GM12878 (cell line): Measurements from ENCODE around the gene DIAPH1. TPM values are rescaled to one million over a fixed set of nuclear protein-coding genes. Genes with fewer than 3 reads are reported as not detected.
A peak's percentile ranks its signal among the peaks of the same experiment; 100 is the strongest.

Experiments used
- ATAC-seq: fragments of 200-7000 bp; cut with Tn5 transposase; 3 replicates; pipeline ENCODE4 v1.9.1; 2020; ENCODE audit warnings: mild to moderate bottlenecking, moderate library complexity
- BruUV-seq: library from RNA; stranded (reverse); fragments of 400-500 nt; replicated peaks from 2 replicates; lab custom pipeline; 2021; lab: Mats Ljungman, UMichigan
- CTCF ChIA-PET: fragments of 300-600 bp; sonication (Branson Sonifier 250); formaldehyde crosslinking; extraction: SDS; loops from one replicate; lab custom pipeline; 2021; ENCODE audit warnings: inconsistent platforms; lab: Yijun Ruan, JAX
- POLR2A ChIA-PET: fragments of 350-600 bp; formaldehyde crosslinking; extraction: SDS; loops from one replicate; lab custom pipeline; 2021; ENCODE audit warnings: inconsistent platforms; lab: Charles Lee
- RAD21 ChIA-PET: fragments of 300-600 bp; sonication (Branson Sonifier 250); formaldehyde crosslinking; loops from one replicate; lab custom pipeline; 2023; ENCODE audit warnings: antibody characterized with exemption; ENCODE audit not compliant: unreplicated experiment; lab: Charles Lee
- SMC1A ChIA-PET: fragments of 300-600 bp; sonication (Branson Sonifier 250); formaldehyde crosslinking; loops from one replicate; lab custom pipeline; 2023; ENCODE audit not compliant: unreplicated experiment, uncharacterized antibody; lab: Charles Lee
- DNase-seq: peaks from one replicate; pipeline ENCODE4 v3.0.0-alpha.2; 2011; ENCODE audit warnings: low read depth, low spot score
- FAIRE-seq: peaks from 3 replicates; lab custom pipeline; 2011; peaks lifted over from hg19 to GRCh38; lab: Jason Lieb, UNC
- H2AFZ ChIP-seq: 2 replicates; pipeline ENCODE4 v1.6.0; 2011; ENCODE audit warnings: low read depth, low read length, control low read depth; ENCODE audit not compliant: control insufficient read depth
- H3K27ac ChIP-seq: 2 replicates; pipeline ENCODE4 v1.5.1; 2011; ENCODE audit warnings: control low read depth; ENCODE audit not compliant: control insufficient read depth, insufficient read depth
- H3K27me3 ChIP-seq, 2 experiments: replicated peaks in 1 of 2; 2 replicates each; pipeline versions ENCODE4 v1.6.0 to v1.6.1; 2011; ENCODE audit warnings: low read length in 1 of 2; ENCODE audit not compliant: control insufficient read depth in 2 of 2, insufficient read depth in 2 of 2
- H3K36me3 ChIP-seq, 2 experiments: 2 replicates each; pipeline ENCODE4 v1.5.1; 2011; ENCODE audit warnings: low read length in 1 of 2; ENCODE audit not compliant: control insufficient read depth in 2 of 2, insufficient read depth in 2 of 2
- H3K4me1 ChIP-seq: 2 replicates; pipeline ENCODE4 v1.6.1; 2011; ENCODE audit warnings: mild to moderate bottlenecking, low read length, moderate library complexity, mixed read lengths; ENCODE audit not compliant: control insufficient read depth, insufficient read depth
- H3K4me2 ChIP-seq: 2 replicates; pipeline ENCODE4 v1.6.0; 2011; ENCODE audit warnings: control low read depth; ENCODE audit not compliant: control insufficient read depth, insufficient read depth
- H3K4me3 ChIP-seq: fragments of 200-600 bp; sonication (generic); 2 replicates; pipeline ENCODE4 v1.5.1; 2016
- H3K79me2 ChIP-seq: 2 replicates; pipeline ENCODE4 v1.6.0; 2011; ENCODE audit warnings: low read length; ENCODE audit not compliant: control insufficient read depth, insufficient read depth
- H3K9ac ChIP-seq: 2 replicates; pipeline ENCODE4 v1.8.0; 2011; ENCODE audit warnings: low read length, control low read depth, mixed read lengths; ENCODE audit not compliant: control insufficient read depth, insufficient read depth
- H3K9me3 ChIP-seq: replicated peaks from 3 replicates; pipeline ENCODE4 v1.5.1; 2011; ENCODE audit warnings: mild to moderate bottlenecking, low read length; ENCODE audit not compliant: control insufficient read depth, insufficient read depth
- H4K20me1 ChIP-seq: 2 replicates; pipeline ENCODE4 v1.6.0; 2011; ENCODE audit not compliant: control insufficient read depth, insufficient read depth
- E4F1 ChIP-seq: fragments of 450-650 bp; IDR thresholded peaks from 2 replicates; pipeline ENCODE4 v1.6.1; 2018; ENCODE audit warnings: borderline replicate concordance, mild to moderate bottlenecking; ENCODE audit not compliant: partially characterized antibody
- EED ChIP-seq: sonication (generic); IDR thresholded peaks from 2 replicates; pipeline ENCODE4 v1.6.1; 2016; ENCODE audit warnings: antibody characterized with exemption, low read depth
- ESRRA ChIP-seq: IDR thresholded peaks from 2 replicates; pipeline ENCODE4 v1.6.1; 2012; ENCODE audit warnings: mild to moderate bottlenecking, low read length, improper control_type of control experiment
- HDAC6 ChIP-seq: fragments of 200-600 bp; sonication (generic); IDR thresholded peaks from one replicate; pipeline ENCODE4 v1.8.0; 2017; ENCODE audit warnings: antibody characterized with exemption; ENCODE audit not compliant: unreplicated experiment
- IRF3 ChIP-seq: fragments of 450-650 bp; IDR thresholded peaks from 2 replicates; pipeline ENCODE4 v1.6.1; 2014; ENCODE audit warnings: mild to moderate bottlenecking
- IRF5 ChIP-seq: fragments of 450-650 bp; IDR thresholded peaks from 2 replicates; pipeline ENCODE4 v1.6.1; 2017; ENCODE audit warnings: borderline replicate concordance
- MAX ChIP-seq: IDR thresholded peaks from 2 replicates; pipeline ENCODE4 v1.6.1; 2012; ENCODE audit warnings: low read depth, low read length, improper control_type of control experiment
- MYB ChIP-seq: fragments of 150-350 bp; IDR thresholded peaks from 2 replicates; pipeline ENCODE4 v1.6.1; 2014; ENCODE audit warnings: mild to moderate bottlenecking, low read depth, low read length, borderline replicate concordance
- NFIC ChIP-seq: IDR thresholded peaks from 2 replicates; pipeline ENCODE4 v1.6.1; 2012; ENCODE audit warnings: low read depth, mild to moderate bottlenecking, inconsistent platforms, low read length, moderate library complexity
- NFYB ChIP-seq: IDR thresholded peaks from 2 replicates; pipeline ENCODE4 v1.6.1; 2011; ENCODE audit warnings: low read depth, mild to moderate bottlenecking, low read length, improper control_type of control experiment, moderate library complexity; ENCODE audit not compliant: insufficient read depth
- POLR2A ChIP-seq: IDR thresholded peaks from 2 replicates; pipeline ENCODE4 v1.6.1; 2011; ENCODE audit warnings: low read depth, mild to moderate bottlenecking, low read length
- RBBP5 ChIP-seq: fragments of 200-600 bp; sonication (generic); conservative IDR thresholded peaks from 2 replicates; pipeline ENCODE4 v1.6.1; 2016
- SMARCA5 ChIP-seq: fragments of 450-650 bp; IDR thresholded peaks from 2 replicates; pipeline ENCODE4 v1.6.1; 2017; ENCODE audit warnings: mild to moderate bottlenecking
- SPI1 ChIP-seq: IDR thresholded peaks from 2 replicates; pipeline ENCODE4 v1.6.1; 2011; ENCODE audit warnings: low read depth, mild to moderate bottlenecking, low read length, moderate library complexity, borderline replicate concordance; ENCODE audit not compliant: insufficient read depth
- SREBF1 ChIP-seq: IDR thresholded peaks from 2 replicates; pipeline ENCODE4 v1.6.1; 2012; ENCODE audit warnings: mild to moderate bottlenecking, low read length
- STAT1 ChIP-seq: fragments of 450-650 bp; conservative IDR thresholded peaks from 2 replicates; pipeline ENCODE4 v1.6.1; 2014; ENCODE audit warnings: antibody characterized with exemption, mild to moderate bottlenecking
- SUZ12 ChIP-seq: fragments of 200-600 bp; sonication (generic); IDR thresholded peaks from one replicate; pipeline ENCODE4 v1.6.1; 2018; ENCODE audit warnings: antibody characterized with exemption, mild to moderate bottlenecking; ENCODE audit not compliant: unreplicated experiment
- ZBED1 ChIP-seq: IDR thresholded peaks from 2 replicates; pipeline ENCODE4 v1.6.1; 2016; ENCODE audit warnings: borderline replicate concordance
- ZNF24 ChIP-seq: fragments of 450-650 bp; IDR thresholded peaks from 2 replicates; pipeline ENCODE4 v1.6.1; 2017; ENCODE audit warnings: antibody characterized with exemption, mild to moderate bottlenecking
- WGBS: methylation state at CpG from one replicate; pipeline ENCODE4 v1.1.6; 2016; ENCODE audit warnings: low lambda C conversion rate; ENCODE audit not compliant: insufficient replicate concordance, insufficient coverage; ENCODE audit errors: missing lambda C conversion rate; 5-methylcytosine and 5-hydroxymethylcytosine counted together
- in situ Hi-C: fragments of 300-500 bp; cut with MboI; formaldehyde crosslinking; loops from 9 replicates; pipeline ENCODE4 v1.14.3; 2018; ENCODE audit warnings: mixed read lengths
- intact Hi-C: fragments of 100-400 bp; cut with micrococcal nuclease; formaldehyde crosslinking; loops from one replicate; pipeline ENCODE4 v1.14.2; 2022; ENCODE audit not compliant: unreplicated experiment
- polyA plus RNA-seq, 11 experiments: library from polyadenylated mRNA; depleted of rRNA in 4 of 11; unstranded in 6 of 11; stranded (reverse) in 5 of 11; fragments of >200 nt; fragmentation: Nextera tagmentation in 4 of 11; fragmentation: Illumina TruSeq in 1 of 11; extraction: Ambion mirVana in 4 of 11; extraction: Trizol in 1 of 11; gene quantifications; 1 replicate in 1 of 11; 2 replicates in 10 of 11; pipeline versions ENCODE4 v1.2.1 to v1.2.3, GENCODE V29; 2011 to 2016; ENCODE audit warnings: inconsistent platforms in 2 of 11, missing spikeins in 2 of 11, low read depth in 1 of 11
- total RNA-seq, 4 experiments: library from RNA; depleted of rRNA in 3 of 4; stranded (reverse); fragments of >200 nt in 3 of 4; fragmentation: Illumina TruSeq in 1 of 4; extraction: Trizol in 1 of 4; gene quantifications; 2 replicates each; pipeline versions ENCODE4 v1.2.1 to v1.2.3, GENCODE V29; 2013 to 2021

DIAPH1 gene
- total and polyA plus RNA-seq, 10 of the 15 experiments (the other 5 are each of a cell fraction or from before 2014, with no cell fraction given) = 37.8 to 168 (median 59.0) TPM

GRCh38 chr5:141532726-141533125 lies 86.1 kb downstream of the DIAPH1 start (continued):
- no peak for TF ChIP-seq E4F1
- no peak for TF ChIP-seq MAX
- TF ChIP-seq HDAC6 = no peak
- TF ChIP-seq MYB = no peak
- no peak for TF ChIP-seq POLR2A
- no peak for TF ChIP-seq NFIC
- no peak for TF ChIP-seq STAT1

- in situ Hi-C loops = loop anchor here (5.0 kb wide), 1 partner anchor 53 kb away; the partner anchor contains the start of gene PCDHGC3
- TSS peak; percentile 51 for BruUV-seq
- 1% methylated on average over 7 of the region's 7 CpGs for WGBS
- POLR2A ChIA-PET = no interaction called here
- peak; percentile 62 for ATAC-seq
- SMC1A ChIA-PET = interaction anchor here (0.7 to 13.7 kb wide), 8 partner anchors 8 to 160 kb away, joined by 3 to 176 read pairs (median 8); partner anchors contain the start of genes PCDHGA10, PCDHGB3 and PCDHGC3
- CTCF ChIA-PET = interaction anchor here (0.6 to 11.2 kb wide), 9 partner anchors 16 to 117 kb away, joined by 3 to 194 read pairs (median 14); partner anchors contain the start of genes PCDHGA10, PCDHGA11, PCDHGA12 and PCDHGB7
- H3K9me3 ChIP-seq = no peaks in the 10 kb centered on the region
- H3K4me3 ChIP-seq = no peak overlapping the region
- H3K4me1 ChIP-seq = peaks cover 34% of the 10 kb centered on the region
- no peaks in the 10 kb centered on the region for H4K20me1 ChIP-seq
- H3K27me3 ChIP-seq = no peaks in the 10 kb centered on the region
- FAIRE-seq = peak; percentile 35
- H3K36me3 ChIP-seq = peaks cover 9 to 37% of the 10 kb centered on the region in 2 experiments
- intact Hi-C loops = loop anchor here (1.0 kb wide), 1 partner anchor 16 kb away; no protein-coding TSS in a partner anchor
- H3K4me2 ChIP-seq = peak overlapping the region; percentile 69
- no peak overlapping the region for H3K9ac ChIP-seq
- peak overlapping the region; percentile 23 for H3K27ac ChIP-seq
- RAD21 ChIA-PET = interaction anchor here (0.7 to 6.1 kb wide), 4 partner anchors 19 to 106 kb away, joined by 3 to 54 read pairs (median 13); partner anchors contain the start of genes PCDHGA12 and PCDHGC3
- H3K79me2 ChIP-seq = no peaks in the 10 kb centered on the region
- DNase-seq = no peak
- H2AFZ ChIP-seq = no peak overlapping the region
- TF ChIP-seq SREBF1 (no peak), ZBED1 (no peak), SUZ12 (no peak), IRF3 (no peak), ZNF24 (no peak), ESRRA (no peak), RBBP5 (no peak), IRF5 (no peak), EED (peak; percentile 83), NFIC (peak; percentile 43; the same call in 1 of the 2 replicates), NFYB (no peak), SPI1 (no peak), SMARCA5 (no peak)
Observed at GRCh38 chr5:141529873-141530272, 88.9 kb downstream of the DIAPH1 start.
